ENCODE measurements around the gene GTF3C5. TPM values are rescaled to one million over a fixed set of nuclear protein-coding genes. Genes with fewer than 3 reads are reported as not detected.
"Not testable (repeated sequence)": the region's sequence is repeated elsewhere in the genome, so short reads cannot be mapped to it uniquely, and the experiment has no call there.

The GTF3C5 gene
- total and polyA plus RNA-seq, 2 donors (not counting 1 experiment from before 2014, with no cell fraction given), result 32.2 to 32.4 TPM

GRCh38 chr9:132988244-132989013 is 42.4 kb upstream of the GTF3C5 start:
- Histone ChIP-seq H3K27ac (ENCODE audit: insufficient read depth, low read length) (no peak overlapping the region), H3K27me3 (ENCODE audit: control insufficient read depth, insufficient read depth, low read length) (peaks cover 19% of the 10 kb centered on the region)

GRCh38 chr9:132989014-132989310 is 41.8 kb upstream of the GTF3C5 start:
- TF ChIP-seq EZH2 (IDR thresholded peaks at IDR 0.05; ENCODE audit: low read length, missing control alignments), result no peak
- TF ChIP-seq CTCF (conservative IDR thresholded peaks at IDR 0.05 in 1 of 2, IDR thresholded peaks at IDR 0.05 in 1 of 2; ENCODE audit: low read depth in 1 of 2, low read length in 2 of 2), result no peak
- H3K79me2 ChIP-seq (ENCODE audit: control insufficient read depth, insufficient read depth, low read length), result no peaks in the 10 kb centered on the region
- no peak overlapping the region for H3K9ac ChIP-seq (ENCODE audit: insufficient read depth, low read length)
- H3K36me3 ChIP-seq (ENCODE audit: control insufficient read depth, insufficient read depth, low read length), result no peaks in the 10 kb centered on the region
- no peak overlapping the region for H2AFZ ChIP-seq (ENCODE audit: low read length)
- no peak overlapping the region for H3K4me3 ChIP-seq (replicated peaks in 1 of 4; ENCODE audit: control extremely low read depth in 1 of 4, insufficient read depth in 1 of 4, low read depth in 3 of 4, low read length in 4 of 4)
- no peaks in the 10 kb centered on the region for H3K4me1 ChIP-seq (ENCODE audit: control insufficient read depth, extremely low read depth, insufficient read depth, low read length)
- no peak overlapping the region for H3K27ac ChIP-seq (ENCODE audit: insufficient read depth, low read length)
- H4K20me1 ChIP-seq (ENCODE audit: control insufficient read depth, extremely low read depth, insufficient read depth, low read length), result no peaks in the 10 kb centered on the region
- no peaks in the 10 kb centered on the region for H3K9me3 ChIP-seq (ENCODE audit: control insufficient read depth, insufficient read depth, low read depth, low read length)
- peaks cover 23% of the 10 kb centered on the region for H3K27me3 ChIP-seq (ENCODE audit: control insufficient read depth, insufficient read depth, low read length)
- no peak overlapping the region for H3K4me2 ChIP-seq (ENCODE audit: extremely low read depth, insufficient read depth, low read length)
- no peak for DNase-seq (ENCODE audit: low read depth in 2 of 2)

More at GRCh38 chr9:132988244-132989013, 42.4 kb upstream of the GTF3C5 start:
- Histone ChIP-seq H3K4me2 (ENCODE audit: extremely low read depth, insufficient read depth, low read length) (no peak overlapping the region), H3K36me3 (ENCODE audit: control insufficient read depth, insufficient read depth, low read length) (no peaks in the 10 kb centered on the region), H3K4me3 (replicated peaks in 1 of 4; ENCODE audit: control extremely low read depth in 1 of 4, insufficient read depth in 1 of 4, low read depth in 3 of 4, low read length in 4 of 4) (no peak overlapping the region), H2AFZ (ENCODE audit: low read length) (no peak overlapping the region), H3K9me3 (ENCODE audit: control insufficient read depth, insufficient read depth, low read depth, low read length) (no peaks in the 10 kb centered on the region), H4K20me1 (ENCODE audit: control insufficient read depth, extremely low read depth, insufficient read depth, low read length) (no peaks in the 10 kb centered on the region), H3K4me1 (ENCODE audit: control insufficient read depth, extremely low read depth, insufficient read depth, low read length) (no peaks in the 10 kb centered on the region), H3K9ac (ENCODE audit: insufficient read depth, low read length) (no peak overlapping the region), H3K79me2 (ENCODE audit: control insufficient read depth, insufficient read depth, low read length) (no peaks in the 10 kb centered on the region)
- TF ChIP-seq EZH2 (IDR thresholded peaks at IDR 0.05; ENCODE audit: low read length, missing control alignments) (no peak), CTCF (conservative IDR thresholded peaks at IDR 0.05 in 1 of 2, IDR thresholded peaks at IDR 0.05 in 1 of 2; ENCODE audit: low read depth in 1 of 2, low read length in 2 of 2) (no peak)
- no peak for DNase-seq (ENCODE audit: low read depth in 2 of 2)

GRCh38 chr9:132989414-132989996 is 41.3 kb upstream of the GTF3C5 start:
- TF ChIP-seq EZH2 (IDR thresholded peaks at IDR 0.05; ENCODE audit: low read length, missing control alignments) (no peak), CTCF (conservative IDR thresholded peaks at IDR 0.05 in 1 of 2, IDR thresholded peaks at IDR 0.05 in 1 of 2; ENCODE audit: low read depth in 1 of 2, low read length in 2 of 2) (no peak)
- no peak for DNase-seq (ENCODE audit: low read depth in 2 of 2)
- Histone ChIP-seq H3K36me3 (ENCODE audit: control insufficient read depth, insufficient read depth, low read length) (no peaks in the 10 kb centered on the region), H3K9me3 (ENCODE audit: control insufficient read depth, insufficient read depth, low read depth, low read length) (no peaks in the 10 kb centered on the region), H3K4me2 (ENCODE audit: extremely low read depth, insufficient read depth, low read length) (no peak overlapping the region), H3K4me1 (ENCODE audit: control insufficient read depth, extremely low read depth, insufficient read depth, low read length) (no peaks in the 10 kb centered on the region), H3K9ac (ENCODE audit: insufficient read depth, low read length) (no peak overlapping the region), H3K4me3 (replicated peaks in 1 of 4; ENCODE audit: control extremely low read depth in 1 of 4, insufficient read depth in 1 of 4, low read depth in 3 of 4, low read length in 4 of 4) (no peak overlapping the region), H3K27ac (ENCODE audit: insufficient read depth, low read length) (no peak overlapping the region), H4K20me1 (ENCODE audit: control insufficient read depth, extremely low read depth, insufficient read depth, low read length) (no peaks in the 10 kb centered on the region), H3K27me3 (ENCODE audit: control insufficient read depth, insufficient read depth, low read length) (peaks cover 20% of the 10 kb centered on the region), H3K79me2 (ENCODE audit: control insufficient read depth, insufficient read depth, low read length) (no peaks in the 10 kb centered on the region), H2AFZ (ENCODE audit: low read length) (no peak overlapping the region)

GRCh38 chr9:132989998-132990557 is 40.7 kb upstream of the GTF3C5 start:
- H3K9ac ChIP-seq (ENCODE audit: insufficient read depth, low read length); H3K36me3 ChIP-seq (ENCODE audit: control insufficient read depth, insufficient read depth, low read length); H3K79me2 ChIP-seq (ENCODE audit: control insufficient read depth, insufficient read depth, low read length); H3K4me2 ChIP-seq (ENCODE audit: extremely low read depth, insufficient read depth, low read length); H3K4me1 ChIP-seq (ENCODE audit: control insufficient read depth, extremely low read depth, insufficient read depth, low read length); H2AFZ ChIP-seq (ENCODE audit: low read length); H3K4me3 ChIP-seq (replicated peaks in 1 of 4; ENCODE audit: control extremely low read depth in 1 of 4, insufficient read depth in 1 of 4, low read depth in 3 of 4, low read length in 4 of 4); H4K20me1 ChIP-seq (ENCODE audit: control insufficient read depth, extremely low read depth, insufficient read depth, low read length); H3K9me3 ChIP-seq (ENCODE audit: control insufficient read depth, insufficient read depth, low read depth, low read length); H3K27ac ChIP-seq (ENCODE audit: insufficient read depth, low read length): not testable (repeated sequence)
- peaks cover 23% of the 10 kb centered on the region for H3K27me3 ChIP-seq (ENCODE audit: control insufficient read depth, insufficient read depth, low read length)
- peak in 1 of 2 donors; percentile 9 for DNase-seq (ENCODE audit: low read depth in 2 of 2)
